B cell (primary cell): ENCODE measurements around the gene BIN2. TPM values are rescaled to one million over a fixed set of nuclear protein-coding genes. Genes with fewer than 3 reads are reported as not detected.
A peak's percentile ranks its signal among the peaks of the same experiment; 100 is the strongest.

Source experiments
- ATAC-seq: fragments of 200-7000 bp; cut with Tn5 transposase; one replicate; pipeline ENCODE4 v1.10.0; 2021; ENCODE audit warnings: low read depth, mild to moderate bottlenecking, moderate number of reproducible peaks, moderate library complexity
- CTCF ChIA-PET: fragments of 350-600 bp; sonication (Branson Sonifier 250); formaldehyde crosslinking; loops from one replicate; lab custom pipeline; 2021; ENCODE audit warnings: antibody characterized with exemption, inconsistent platforms; lab: Charles Lee
- POLR2A ChIA-PET: fragments of 350-600 bp; sonication (Branson Sonifier 250); formaldehyde crosslinking; loops from one replicate; lab custom pipeline; 2021; ENCODE audit warnings: antibody characterized with exemption; lab: Charles Lee
- DNase-seq: peaks from one replicate; pipeline ENCODE4 v3.0.0; 2013
- H2AFZ ChIP-seq: 2 replicates; pipeline ENCODE4 v1.6.1; 2012; ENCODE audit warnings: mild to moderate bottlenecking, low read depth, low read length; ENCODE audit not compliant: insufficient read depth, poor library complexity, severe bottlenecking
- H3K27ac ChIP-seq, 2 donors: 1 replicate in 1 of 2; 2 replicates in 1 of 2; pipeline ENCODE4 v1.5.1; 2012 to 2013; ENCODE audit warnings: low read length in 2 of 2, mild to moderate bottlenecking in 2 of 2, moderate library complexity in 1 of 2
- H3K27me3 ChIP-seq, 4 experiments: fragments of 200-600 bp in 1 of 4; sonication (generic) in 1 of 4; replicated peaks in 1 of 4; 1 replicate in 2 of 4; 2 replicates in 2 of 4; pipeline versions ENCODE4 v1.6.1 to v1.7.0; 2013 to 2016; ENCODE audit warnings: low read length in 3 of 4, mild to moderate bottlenecking in 2 of 4, mixed read lengths in 1 of 4, moderate library complexity in 1 of 4; ENCODE audit not compliant: insufficient read depth in 4 of 4, control insufficient read depth in 3 of 4; ENCODE audit errors: control extremely low read depth in 1 of 4
- H3K36me3 ChIP-seq, 2 experiments: replicated peaks in 1 of 2; 1 replicate in 1 of 2; 2 replicates in 1 of 2; pipeline versions ENCODE4 v1.6.1 to v1.7.1; 2013; ENCODE audit warnings: low read length in 1 of 2; ENCODE audit not compliant: insufficient read depth in 2 of 2, control insufficient read depth in 1 of 2; ENCODE audit errors: control extremely low read depth in 1 of 2, extremely low read depth in 1 of 2
- H3K4me1 ChIP-seq, 2 donors: fragments of 200-600 bp in 1 of 2; sonication (generic) in 1 of 2; 1 replicate in 1 of 2; 2 replicates in 1 of 2; pipeline versions ENCODE4 v1.5.1 to v1.6.1; 2013 to 2017; ENCODE audit warnings: low read length in 2 of 2; ENCODE audit not compliant: control insufficient read depth in 2 of 2, insufficient read depth in 2 of 2
- H3K4me2 ChIP-seq: replicated peaks from 2 replicates; pipeline ENCODE3; 2012; ENCODE audit warnings: mild to moderate bottlenecking, low read depth, low read length; ENCODE audit not compliant: poor library complexity, severe bottlenecking
- H3K4me3 ChIP-seq, 5 experiments: fragments of 200-600 bp in 1 of 5; sonication (generic) in 1 of 5; 1 replicate in 3 of 5; 2 replicates in 2 of 5; pipeline versions ENCODE4 v1.5.1 to v1.7.0; 2011 to 2016; ENCODE audit warnings: low read length in 4 of 5, mild to moderate bottlenecking in 4 of 5, low read depth in 2 of 5, control low read depth in 1 of 5, moderate library complexity in 1 of 5; ENCODE audit not compliant: insufficient read depth in 1 of 5; ENCODE audit errors: control extremely low read depth in 1 of 5, extremely low read depth in 1 of 5
- H3K79me2 ChIP-seq: fragments of 200-600 bp; sonication (generic); one replicate; pipeline ENCODE4 v1.6.0; 2016; ENCODE audit warnings: low read length; ENCODE audit not compliant: control insufficient read depth, insufficient read depth
- H3K9ac ChIP-seq: fragments of 200-600 bp; sonication (generic); 2 replicates; pipeline ENCODE4 v1.6.1; 2017; ENCODE audit warnings: mild to moderate bottlenecking, low read length, moderate library complexity
- H3K9me3 ChIP-seq, 3 donors: one replicate each; pipeline versions ENCODE4 v1.6.1 to v1.7.1; 2013; ENCODE audit warnings: low read length in 2 of 3; ENCODE audit not compliant: control insufficient read depth in 2 of 3, insufficient read depth in 1 of 3; ENCODE audit errors: control extremely low read depth in 1 of 3
- H4K20me1 ChIP-seq: 2 replicates; pipeline ENCODE4 v1.6.0; 2012; ENCODE audit warnings: mild to moderate bottlenecking, low read length; ENCODE audit not compliant: insufficient read depth, control insufficient read depth, poor library complexity, severe bottlenecking
- H3K27ac Mint-ChIP-seq: one replicate; pipeline ENCODE4 v1.8.0; 2021; ENCODE audit warnings: mixed read lengths
- H3K27me3 Mint-ChIP-seq: one replicate; pipeline ENCODE4 v1.8.0; 2021; ENCODE audit warnings: mixed read lengths
- H3K4me1 Mint-ChIP-seq: one replicate; pipeline ENCODE4 v1.8.0; 2021; ENCODE audit warnings: mixed read lengths
- H3K4me3 Mint-ChIP-seq: one replicate; pipeline ENCODE4 v1.8.0; 2021; ENCODE audit warnings: mixed read lengths
- H3K9me3 Mint-ChIP-seq: one replicate; pipeline ENCODE4 v1.8.0; 2022; ENCODE audit warnings: mixed read lengths; ENCODE audit not compliant: insufficient read depth
- EZH2 ChIP-seq: IDR thresholded peaks from 2 replicates; pipeline ENCODE4 v1.6.1; 2012; ENCODE audit warnings: borderline replicate concordance, low read depth, mild to moderate bottlenecking, moderate library complexity, low read length; ENCODE audit not compliant: insufficient read depth, poor library complexity, severe bottlenecking
- WGBS: methylation state at CpG from one replicate; pipeline ENCODE4 v1.1.5; 2013; ENCODE audit warnings: missing lambda C conversion rate; ENCODE audit not compliant: insufficient coverage; 5-methylcytosine and 5-hydroxymethylcytosine counted together
- intact Hi-C: fragments of 100-400 bp; cut with micrococcal nuclease; formaldehyde crosslinking; loops from one replicate; pipeline ENCODE4 v1.10.0; 2022
- polyA plus RNA-seq: library from polyadenylated mRNA; depleted of rRNA; stranded (reverse); fragments of >200 nt; gene quantifications from 2 replicates; pipeline ENCODE4 v1.2.3, GENCODE V29; 2012
- total RNA-seq, 2 donors: library from RNA; stranded (reverse); fragments of 120-200 nt in 1 of 2; gene quantifications; 1 replicate in 1 of 2; 2 replicates in 1 of 2; pipeline versions ENCODE4 v1.2.3 to v1.2.4, GENCODE V29; 2013 to 2022
- TF ChIP-seq, protein P1 (sequence below): fragments of 200-600 bp; IDR thresholded peaks from one replicate; pipeline ENCODE4 v1.8.0; 2022; ENCODE audit warnings: antibody characterized with exemption, mild to moderate bottlenecking

The BIN2 gene
- total and polyA plus RNA-seq, 2 donors (not counting 1 experiment from before 2014, with no cell fraction given), result 41.5 to 100 TPM

- H3K27ac Mint-ChIP-seq, result peak overlapping the region; percentile 20
- CTCF ChIA-PET, result interaction anchor here (11.9 kb wide), 1 partner anchor 11 kb away, joined by 148 read pairs; no protein-coding TSS in a partner anchor
- Histone ChIP-seq H2AFZ (no peak overlapping the region), H3K27ac (no peak overlapping the region), H3K4me2 (no peak overlapping the region), H4K20me1 (no peaks in the 10 kb centered on the region), H3K9me3 (peaks cover 0 to 9% (median 0%) of the 10 kb centered on the region in 3 donors), H3K79me2 (peaks cover 3% of the 10 kb centered on the region), H3K36me3 (no peaks in the 10 kb centered on the region), H3K27me3 (no peaks in the 10 kb centered on the region), H3K4me3 (no peak overlapping the region), H3K4me1 (peaks cover 59 to 65% of the 10 kb centered on the region in 2 donors), H3K9ac (no peak overlapping the region)
- intact Hi-C loops, result loop anchor here (10.0 kb wide), 1 partner anchor 564 kb away; the partner anchor contains the start of gene ATF1
- peaks cover 63% of the 10 kb centered on the region for H3K4me1 Mint-ChIP-seq
- H3K27me3 Mint-ChIP-seq, result no peaks in the 10 kb centered on the region
- POLR2A ChIA-PET, result no interaction called here
- no peak overlapping the region for H3K4me3 Mint-ChIP-seq
- ATAC-seq (no peak), DNase-seq (no peak)
- TF ChIP-seq EZH2, result no peak
- TF ChIP-seq, protein P1, sequence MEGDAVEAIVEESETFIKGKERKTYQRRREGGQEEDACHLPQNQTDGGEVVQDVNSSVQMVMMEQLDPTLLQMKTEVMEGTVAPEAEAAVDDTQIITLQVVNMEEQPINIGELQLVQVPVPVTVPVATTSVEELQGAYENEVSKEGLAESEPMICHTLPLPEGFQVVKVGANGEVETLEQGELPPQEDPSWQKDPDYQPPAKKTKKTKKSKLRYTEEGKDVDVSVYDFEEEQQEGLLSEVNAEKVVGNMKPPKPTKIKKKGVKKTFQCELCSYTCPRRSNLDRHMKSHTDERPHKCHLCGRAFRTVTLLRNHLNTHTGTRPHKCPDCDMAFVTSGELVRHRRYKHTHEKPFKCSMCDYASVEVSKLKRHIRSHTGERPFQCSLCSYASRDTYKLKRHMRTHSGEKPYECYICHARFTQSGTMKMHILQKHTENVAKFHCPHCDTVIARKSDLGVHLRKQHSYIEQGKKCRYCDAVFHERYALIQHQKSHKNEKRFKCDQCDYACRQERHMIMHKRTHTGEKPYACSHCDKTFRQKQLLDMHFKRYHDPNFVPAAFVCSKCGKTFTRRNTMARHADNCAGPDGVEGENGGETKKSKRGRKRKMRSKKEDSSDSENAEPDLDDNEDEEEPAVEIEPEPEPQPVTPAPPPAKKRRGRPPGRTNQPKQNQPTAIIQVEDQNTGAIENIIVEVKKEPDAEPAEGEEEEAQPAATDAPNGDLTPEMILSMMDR, result no peak
- H3K9me3 Mint-ChIP-seq, result no peaks in the 10 kb centered on the region
- WGBS, result 100% methylated on average over 3 of the region's 4 CpGs
Measured at GRCh38 chr12:51328587-51328986, 4.6 kb upstream of the BIN2 start.

DNA sequence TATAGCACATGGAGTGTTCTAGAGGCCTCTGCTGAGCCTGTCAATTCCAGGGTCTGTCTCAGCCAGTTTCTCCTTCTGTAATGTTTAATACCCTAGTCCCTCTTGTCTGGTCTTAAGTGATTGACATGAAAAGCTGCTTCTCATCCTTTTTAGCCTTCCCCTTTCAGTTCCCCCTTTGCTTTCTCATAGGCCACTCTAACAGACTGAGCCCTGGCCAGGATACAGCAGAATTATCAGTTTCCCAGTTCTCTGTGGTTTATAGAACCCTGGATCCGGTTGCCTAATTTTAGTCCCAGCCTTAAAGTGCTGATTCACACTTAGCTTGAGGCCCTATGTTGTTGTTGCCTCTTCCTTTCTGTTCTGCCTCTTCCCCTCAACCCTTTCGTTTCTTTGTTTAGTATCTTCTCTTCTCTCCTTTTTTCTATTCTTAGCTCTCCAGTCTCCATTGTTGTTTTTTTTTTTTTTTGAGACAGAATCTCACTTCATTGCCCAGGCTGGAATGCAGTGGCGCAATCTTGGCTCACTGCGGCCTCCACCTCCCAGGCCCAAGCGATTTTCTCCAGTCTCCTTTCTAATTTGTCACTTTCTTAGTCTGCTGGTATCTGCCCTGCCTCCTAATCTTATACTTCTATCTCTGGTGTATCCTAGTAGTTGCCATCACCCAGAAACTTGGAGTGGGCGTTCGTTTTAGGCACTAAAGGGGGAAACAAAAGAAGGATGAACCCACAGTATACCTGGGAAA lies 2.9 kb upstream of the BIN2 start:
- peak; percentile 73 for DNase-seq
- H3K4me3 Mint-ChIP-seq, result peak overlapping the region; percentile 35
- peak; percentile 28 for ATAC-seq
- POLR2A ChIA-PET, result interaction anchor here (0.6 to 1.2 kb wide), 8 partner anchors 8 to 818 kb away, joined by 3 to 6 read pairs (median 4); partner anchors contain the start of genes DAZAP2 and SMAGP
- H3K27me3 ChIP-seq, result no peaks in the 10 kb centered on the region
- H2AFZ ChIP-seq, result no peak overlapping the region
- peak overlapping the region; percentile 83 for H3K27ac Mint-ChIP-seq
- H3K27me3 Mint-ChIP-seq, result no peaks in the 10 kb centered on the region
- intact Hi-C loops, result loop anchor here (10.0 kb wide), 1 partner anchor 562 kb away; the partner anchor contains the start of gene ATF1
- no peaks in the 10 kb centered on the region for H4K20me1 ChIP-seq
- peaks cover 72 to 79% of the 10 kb centered on the region in 2 donors for H3K4me1 ChIP-seq
- H3K9me3 ChIP-seq, result peaks cover 0 to 9% (median 0%) of the 10 kb centered on the region in 3 donors
- peak overlapping the region in 1 of 5 experiments; percentile 22 for H3K4me3 ChIP-seq
- 12% methylated on average over 4 of the region's 7 CpGs for WGBS
- H3K4me1 Mint-ChIP-seq, result peaks cover 80% of the 10 kb centered on the region
- peaks cover 20% of the 10 kb centered on the region for H3K79me2 ChIP-seq
- H3K4me2 ChIP-seq, result peak overlapping the region; percentile 63
- no peak overlapping the region for H3K9ac ChIP-seq
- CTCF ChIA-PET, result interaction anchor here (0.9 to 11.9 kb wide), 6 partner anchors 12 to 562 kb away, joined by 3 to 148 read pairs (median 5); partner anchors contain the start of genes ATF1 and SMAGP
- peaks cover 0 to 9% of the 10 kb centered on the region in 2 experiments for H3K36me3 ChIP-seq
- H3K27ac ChIP-seq, result peak overlapping the region; percentile 59 to 64
- no peaks in the 10 kb centered on the region for H3K9me3 Mint-ChIP-seq
- TF ChIP-seq, protein P1, result no peak
- no peak for TF ChIP-seq EZH2
